Hippocampal formation (tissue), 2 donors: ENCODE results near the gene UBXN10.
"Not testable (repeated sequence)": the region's sequence is repeated elsewhere in the genome, so short reads cannot be mapped to it uniquely, and the experiment has no call there.

Experiments used
- DNase-seq, 2 donors: peaks; one replicate each; lab custom pipeline; 2025; lab: John Stamatoyannopoulos, UW

The UBXN10 gene

DNA sequence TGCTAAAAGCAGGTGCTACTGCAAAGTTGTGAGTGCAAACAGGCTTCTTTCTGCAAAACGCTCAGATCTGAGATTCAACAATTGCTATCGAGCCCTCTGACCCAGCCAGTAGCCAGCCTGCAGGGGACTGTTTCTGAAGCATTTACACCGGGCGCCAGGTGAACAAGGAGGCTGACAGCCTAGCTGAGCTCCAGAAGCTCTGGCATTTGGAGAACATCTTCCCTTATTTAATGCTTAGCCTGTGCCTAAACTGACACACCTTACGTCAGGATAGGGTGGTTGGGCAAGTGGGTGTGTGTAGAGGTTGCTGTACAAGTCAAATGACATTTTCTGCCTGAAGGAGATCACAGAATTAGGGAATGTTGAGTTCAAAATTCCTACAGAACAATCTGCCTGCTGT is 16.3 kb downstream of the UBXN10 start:
- no peak for DNase-seq

- no peak for DNase-seq
These were observed 21.6 kb downstream of the UBXN10 start for GRCh38 chr1:20207546-20207945.

DNA sequence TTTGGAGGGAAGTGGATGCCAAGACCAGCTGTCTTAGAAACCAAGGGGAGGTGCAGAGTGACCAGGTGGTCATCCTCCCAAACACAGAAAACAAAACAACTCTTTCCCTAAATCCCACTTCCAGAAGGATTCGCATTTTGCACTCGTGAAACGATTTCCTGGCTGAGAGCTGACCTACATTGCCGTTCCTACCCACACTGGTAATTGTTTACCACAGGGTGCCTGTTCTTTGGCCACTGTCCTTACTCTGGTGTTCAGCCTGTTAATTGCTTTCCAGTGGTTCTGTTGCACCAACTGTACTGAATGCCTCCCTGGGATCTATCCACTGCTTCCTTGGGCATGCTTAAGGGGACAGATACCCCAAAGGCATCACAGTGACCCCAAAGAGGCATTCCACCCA is 23.6 kb downstream of the UBXN10 start:
- no peak for DNase-seq

DNA sequence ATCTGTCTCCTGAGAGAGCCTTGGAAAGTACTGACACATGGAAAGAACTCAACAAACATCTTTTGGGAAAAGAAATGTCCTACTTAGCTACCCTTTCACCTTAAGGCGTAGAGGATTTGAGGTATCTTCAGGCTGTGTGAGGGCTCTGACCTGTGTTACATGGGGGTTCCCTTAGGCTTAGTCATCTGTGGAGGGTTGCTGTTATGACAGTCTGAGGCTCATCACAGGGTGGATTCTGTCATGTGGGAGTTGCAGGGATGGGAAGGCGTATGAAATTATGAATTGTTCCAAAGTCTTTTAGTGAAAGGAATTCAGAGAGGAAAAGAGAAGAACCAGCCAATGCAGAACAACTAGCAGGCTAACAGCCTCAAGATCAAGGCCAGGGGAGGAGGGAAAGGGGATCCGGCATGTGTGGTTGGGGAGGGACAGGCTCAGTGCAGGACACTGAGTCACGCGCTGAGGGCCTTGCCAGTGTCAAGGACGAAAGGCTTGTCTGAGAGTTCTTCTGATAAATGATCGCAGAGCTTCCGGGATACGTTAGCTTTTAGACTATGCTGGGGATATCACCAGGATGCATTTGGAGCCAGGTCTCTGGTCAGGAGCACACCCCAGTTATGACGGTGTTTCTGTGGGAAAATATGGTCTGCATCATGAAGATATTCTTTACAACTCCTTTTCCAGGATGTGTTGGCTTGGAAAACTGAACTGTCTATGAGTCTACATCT is 25.0 kb downstream of the UBXN10 start:
- DNase-seq, result no peak

DNA sequence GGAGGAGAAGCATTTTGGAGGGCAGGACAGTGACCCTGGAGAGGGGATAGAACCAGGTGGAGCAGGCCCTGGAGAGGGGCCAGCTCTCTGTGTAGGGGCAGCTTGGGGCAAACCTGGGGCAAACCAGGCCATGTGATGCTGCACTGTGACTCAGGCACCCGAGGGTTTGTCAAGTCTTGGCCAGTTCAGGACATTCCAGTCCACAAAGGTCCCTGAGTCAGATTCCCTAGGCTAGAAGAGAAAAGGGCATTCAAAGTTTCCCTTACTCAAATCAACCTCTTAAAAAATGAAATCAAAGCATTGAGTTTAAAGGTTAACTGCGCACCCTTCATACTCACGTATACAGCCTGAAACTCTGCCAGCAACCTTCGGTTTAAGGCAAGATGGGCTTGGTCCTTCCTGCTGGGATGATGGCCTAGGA is 25.6 kb downstream of the UBXN10 start:
- no peak for DNase-seq

- DNase-seq, result no peak
These were observed 26.3 kb downstream of the UBXN10 start for GRCh38 chr1:20212085-20212684.

- DNase-seq, result peak in 1 of 2 donors; percentile 25
These were observed 26.9 kb downstream of the UBXN10 start for GRCh38 chr1:20212685-20213331.

GRCh38 chr1:20215716-20216115 is 29.8 kb downstream of the UBXN10 start:
- DNase-seq, result no peak

DNA sequence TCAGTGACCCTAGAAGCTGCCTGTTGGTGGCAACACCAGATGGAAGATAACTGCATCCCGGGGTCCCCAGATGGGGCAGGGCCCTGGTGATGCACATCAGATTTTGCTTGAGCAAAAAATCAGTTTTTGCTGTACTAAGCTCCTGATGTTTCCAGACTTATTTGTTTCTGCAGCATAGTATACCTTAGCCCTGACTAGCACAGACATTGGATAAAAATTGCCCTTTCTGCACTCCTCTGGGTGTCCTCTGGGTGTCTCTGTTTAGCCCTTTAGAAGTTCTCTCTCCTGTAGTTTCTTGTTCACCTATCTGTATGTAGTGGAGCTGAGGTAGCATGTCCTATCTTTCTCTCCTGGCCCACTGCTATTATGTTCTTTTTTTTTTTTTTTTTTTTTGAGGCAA is 30.7 kb downstream of the UBXN10 start:
- DNase-seq, result no peak

DNA sequence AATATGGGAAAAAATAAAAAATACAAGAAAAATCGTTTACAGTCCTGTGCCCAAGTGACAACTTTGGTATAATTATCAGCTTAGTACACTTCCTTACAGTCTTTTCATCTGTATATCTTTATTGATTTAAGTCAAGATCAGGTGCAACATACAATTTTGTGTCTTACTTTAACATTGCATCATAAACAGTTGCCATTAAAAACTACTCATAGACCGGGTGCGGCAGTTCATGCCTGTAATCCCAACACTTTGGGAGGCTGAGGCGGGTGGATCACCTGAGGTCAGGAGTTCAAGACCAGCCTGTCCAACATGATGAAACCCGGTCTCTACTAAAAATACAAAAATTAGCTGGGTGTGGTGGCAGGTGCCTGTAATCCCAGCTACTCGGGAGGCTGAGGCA is 33.2 kb downstream of the UBXN10 start:
- DNase-seq, result not testable (repeated sequence)

GRCh38 chr1:20220036-20220435 is 34.1 kb downstream of the UBXN10 start:
- DNase-seq, result peak in 1 of 2 donors; percentile 34

DNA sequence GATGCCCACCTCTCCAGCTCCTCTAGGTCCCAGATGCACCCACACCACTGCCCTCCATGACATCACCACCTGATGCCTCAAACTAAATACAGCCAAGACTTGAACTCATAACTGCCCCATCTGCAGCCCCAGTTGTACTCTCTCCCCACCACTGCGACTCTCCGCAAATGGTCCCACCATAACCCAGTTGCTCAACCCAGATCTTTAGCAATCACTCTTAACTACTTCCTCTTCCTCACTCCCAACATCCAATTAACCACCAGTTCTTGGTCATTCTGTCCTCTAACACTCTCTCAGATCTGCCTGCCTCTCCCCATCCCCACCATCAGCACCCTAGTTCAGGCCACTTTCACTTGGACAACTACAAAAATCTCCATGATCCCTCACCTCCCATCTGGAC is 37.2 kb downstream of the UBXN10 start:
- no peak for DNase-seq

GRCh38 chr1:20223551-20224419 is 37.9 kb downstream of the UBXN10 start:
- no peak for DNase-seq

DNA sequence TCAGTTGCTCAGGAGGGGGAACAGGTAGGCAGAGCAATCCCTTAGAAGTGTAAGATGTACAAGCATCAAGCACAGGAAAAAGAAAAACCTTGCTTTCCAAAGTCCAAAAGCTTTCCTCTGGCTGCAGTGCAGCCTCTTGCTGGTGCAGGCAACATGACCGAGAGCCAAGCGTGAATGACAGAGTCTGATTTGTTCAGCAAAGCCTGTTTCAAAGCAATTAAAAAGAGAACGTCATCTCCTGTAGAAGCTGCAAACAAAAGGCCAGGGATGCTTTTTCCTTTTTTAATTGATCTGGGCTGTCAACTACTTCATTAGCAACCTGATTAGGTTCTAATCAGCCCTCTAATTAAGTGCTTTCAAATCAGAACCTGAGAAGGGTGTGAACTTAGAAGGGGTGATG is 38.6 kb downstream of the UBXN10 start:
- DNase-seq, result peak in 1 of 2 donors; percentile 26

DNA sequence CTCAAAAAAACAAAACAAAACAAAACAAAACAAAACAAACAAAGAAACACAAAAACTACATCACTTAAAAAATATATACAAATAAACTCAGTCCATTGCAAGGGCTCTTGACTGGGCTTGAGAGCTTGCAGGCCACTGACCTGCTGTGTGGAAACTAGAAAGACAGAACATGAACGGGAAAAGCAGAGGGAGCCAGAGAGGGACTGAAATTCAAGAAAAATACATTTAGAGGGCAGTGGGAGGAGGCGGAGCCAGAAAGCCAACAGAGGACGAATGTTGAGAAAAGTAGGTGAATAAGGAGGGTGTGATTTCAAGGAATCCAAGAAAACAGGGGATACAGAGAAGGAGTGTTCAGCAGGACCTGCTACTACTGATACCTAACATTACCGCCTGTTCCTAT is 41.8 kb downstream of the UBXN10 start:
- no peak for DNase-seq

- no peak for DNase-seq
These were observed 42.5 kb downstream of the UBXN10 start for GRCh38 chr1:20228314-20228825.

DNA sequence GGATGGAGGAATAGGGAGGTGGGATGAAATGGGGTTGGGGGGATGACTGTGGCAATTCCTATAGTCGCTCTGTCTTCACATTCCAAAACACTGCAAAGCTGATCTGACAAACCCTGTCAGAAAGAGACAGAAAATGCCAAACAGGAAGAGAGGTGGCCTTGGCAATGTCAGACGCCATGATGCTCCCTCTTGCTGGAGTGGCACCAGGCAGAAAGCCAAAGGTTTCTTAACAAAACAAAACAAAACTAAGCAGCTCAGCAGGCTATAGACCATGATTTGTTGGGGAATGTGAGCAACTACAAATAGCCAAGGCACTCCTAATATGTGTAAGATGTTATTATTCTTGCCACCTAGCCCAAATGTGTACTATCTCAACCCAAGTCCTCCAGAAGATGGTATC is 43.3 kb downstream of the UBXN10 start:
- DNase-seq, result no peak

GRCh38 chr1:20232564-20232963 is 46.7 kb downstream of the UBXN10 start:
- not testable (repeated sequence) for DNase-seq

- no peak for DNase-seq
These were observed 47.5 kb downstream of the UBXN10 start for GRCh38 chr1:20233394-20233793.

DNA sequence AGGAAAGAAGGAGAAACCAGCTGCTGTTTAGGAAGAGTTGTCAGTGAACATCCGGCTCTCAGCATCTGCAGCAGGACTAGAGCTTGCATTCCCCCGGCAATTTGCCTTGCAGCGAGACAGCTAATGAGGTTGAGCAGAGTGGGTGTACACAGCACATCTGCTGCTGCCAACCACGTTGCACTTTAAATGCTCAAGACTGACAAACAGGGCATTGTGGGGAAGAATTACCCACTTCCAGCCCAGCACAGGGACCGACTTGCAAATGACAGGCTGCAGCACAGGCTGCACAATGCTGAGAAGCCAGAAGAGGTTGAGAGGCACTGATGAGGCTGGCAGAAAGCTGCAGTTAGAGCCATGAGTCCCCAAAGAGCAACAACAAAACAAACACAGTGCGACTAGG is 48.0 kb downstream of the UBXN10 start:
- DNase-seq, result peak; percentile 26 to 31

GRCh38 chr1:20234788-20235535 is 49.1 kb downstream of the UBXN10 start:
- no peak for DNase-seq
